Dermis microvascular lymphatic vessel endothelial cell (primary cell): ENCODE data around the gene RPUSD1. TPM values are rescaled to one million over a fixed set of nuclear protein-coding genes. Genes with fewer than 3 reads are reported as not detected.
A peak's percentile ranks its signal among the peaks of the same experiment; 100 is the strongest.

ENCODE experiments used
- DNase-seq, 2 donors: peaks; one replicate each; pipeline versions ENCODE4 v3.0.0 to v3.0.0-alpha.2; 2010; ENCODE audit warnings: low read depth in 2 of 2
- total RNA-seq: library from RNA; depleted of rRNA; stranded (reverse); fragments of >200 nt; gene quantifications from 2 replicates; pipeline ENCODE4 v1.2.1, GENCODE V29; 2014

RPUSD1 gene
- total RNA-seq, 1 donor from 2014 or later, result 22.2 TPM

GRCh38 chr16:819336-820043, 31.3 kb upstream of the RPUSD1 start:
- DNase-seq, result no peak

DNA sequence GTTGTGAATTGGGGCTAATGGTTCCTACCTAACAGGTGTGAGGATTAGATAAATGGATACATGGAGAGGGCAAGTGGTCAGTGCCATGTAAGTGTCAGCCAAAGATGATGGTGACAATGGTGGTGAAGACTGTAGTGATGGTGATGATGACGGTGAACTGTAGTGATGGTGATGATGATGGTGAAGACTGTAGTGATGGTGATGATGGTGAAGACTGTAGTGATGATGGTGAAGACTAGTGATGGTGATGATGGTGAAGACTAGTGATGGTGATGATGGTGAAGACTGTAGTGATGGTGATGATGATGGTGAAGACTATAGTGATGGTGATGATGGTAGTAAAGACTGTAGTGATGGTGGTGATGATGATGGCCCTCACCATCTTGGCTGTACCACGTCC, 30.4 kb upstream of the RPUSD1 start:
- no peak for DNase-seq

GRCh38 chr16:818132-818531, 30.0 kb upstream of the RPUSD1 start:
- no peak for DNase-seq

DNA sequence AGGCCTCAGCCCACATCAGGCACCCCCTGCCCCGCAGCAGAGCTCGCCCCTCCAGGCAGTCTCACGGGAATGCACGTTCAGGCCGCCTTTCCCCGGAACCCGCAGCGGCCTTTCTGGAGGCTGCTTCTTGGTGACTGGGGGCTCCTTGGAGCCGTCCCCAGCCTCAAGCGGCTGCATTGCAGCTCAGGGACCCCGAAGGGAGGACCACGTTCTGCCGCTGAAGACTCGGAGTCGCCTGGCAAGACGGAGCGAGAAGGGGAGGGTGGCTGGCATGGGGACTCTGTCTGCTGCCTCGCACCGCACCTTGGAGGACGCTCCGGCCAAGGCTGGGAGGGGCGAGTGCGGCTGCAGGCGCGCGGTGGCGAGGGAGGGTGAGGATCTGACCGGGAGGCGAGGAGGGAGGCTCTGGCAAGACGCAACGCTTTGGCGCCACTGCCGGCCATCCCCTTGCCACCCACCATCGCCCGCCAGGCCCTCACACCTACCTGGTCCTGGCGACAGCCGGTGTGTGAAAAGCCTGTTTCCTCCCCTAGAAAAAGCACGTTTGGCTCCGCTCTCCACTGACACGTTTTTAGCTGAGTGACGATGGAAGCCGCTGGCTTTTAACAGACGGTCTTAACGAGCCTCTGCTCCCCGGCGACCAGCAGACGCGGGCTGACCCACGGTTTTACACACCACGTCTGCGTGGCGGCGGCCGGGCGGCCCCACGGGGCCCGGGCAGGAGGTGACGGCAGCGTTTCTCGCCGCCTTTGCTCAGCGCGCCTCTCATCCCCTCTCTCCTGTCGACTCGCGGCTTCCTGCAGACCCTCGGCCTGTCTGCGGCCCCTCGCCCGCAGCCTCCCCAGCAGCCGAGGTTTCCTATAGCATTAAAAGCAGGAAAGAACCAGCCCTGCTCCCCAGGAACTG, 29.1 kb upstream of the RPUSD1 start:
- no peak for DNase-seq

DNA sequence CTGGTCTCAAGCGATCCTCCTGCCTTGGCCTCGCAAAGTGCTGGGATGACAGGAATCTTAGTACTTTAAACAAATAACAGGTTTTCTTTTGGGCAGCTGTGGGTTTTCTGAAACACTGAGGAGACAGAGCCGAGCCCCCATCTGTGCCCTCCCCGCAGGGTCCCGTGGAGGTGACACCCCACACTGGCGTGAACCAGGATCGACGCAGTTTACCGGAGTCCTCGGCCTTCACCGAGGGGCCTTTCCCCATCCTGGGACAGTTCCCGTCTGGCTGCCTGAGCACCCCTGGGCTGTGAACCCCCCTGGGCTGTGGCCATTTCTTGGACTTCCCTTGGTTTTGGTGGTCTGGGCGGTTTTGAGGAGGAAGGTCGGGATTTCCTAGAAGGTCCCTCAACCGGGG, 27.7 kb upstream of the RPUSD1 start:
- no peak for DNase-seq

DNA sequence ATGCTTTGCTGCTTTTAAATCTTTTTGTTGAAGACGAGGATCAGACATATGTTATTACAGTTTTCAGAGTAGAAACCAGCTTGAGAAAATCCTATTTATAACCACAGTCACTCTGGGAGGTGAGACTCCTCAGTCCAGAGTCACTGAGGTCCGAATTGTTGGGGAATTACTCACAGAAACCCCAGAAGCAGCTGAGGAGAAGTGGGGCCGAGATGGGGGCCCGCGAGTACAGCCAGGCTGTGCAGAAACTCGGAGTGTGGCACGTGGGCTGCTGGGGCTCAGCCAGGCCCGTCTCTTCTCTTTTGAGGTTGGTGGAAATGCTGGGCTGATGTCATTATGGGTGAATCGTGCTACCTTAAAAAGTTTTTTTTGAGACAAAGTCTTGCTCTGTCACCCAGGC, 26.8 kb upstream of the RPUSD1 start:
- DNase-seq, result no peak

- DNase-seq, result no peak
These were observed 25.8 kb upstream of the RPUSD1 start for GRCh38 chr16:813916-814412.

- peak in 1 of 2 donors; percentile 9 for DNase-seq
These were observed 25.2 kb upstream of the RPUSD1 start for GRCh38 chr16:813204-813915.

- no peak for DNase-seq
These were observed 19.9 kb upstream of the RPUSD1 start for GRCh38 chr16:808085-808386.

DNA sequence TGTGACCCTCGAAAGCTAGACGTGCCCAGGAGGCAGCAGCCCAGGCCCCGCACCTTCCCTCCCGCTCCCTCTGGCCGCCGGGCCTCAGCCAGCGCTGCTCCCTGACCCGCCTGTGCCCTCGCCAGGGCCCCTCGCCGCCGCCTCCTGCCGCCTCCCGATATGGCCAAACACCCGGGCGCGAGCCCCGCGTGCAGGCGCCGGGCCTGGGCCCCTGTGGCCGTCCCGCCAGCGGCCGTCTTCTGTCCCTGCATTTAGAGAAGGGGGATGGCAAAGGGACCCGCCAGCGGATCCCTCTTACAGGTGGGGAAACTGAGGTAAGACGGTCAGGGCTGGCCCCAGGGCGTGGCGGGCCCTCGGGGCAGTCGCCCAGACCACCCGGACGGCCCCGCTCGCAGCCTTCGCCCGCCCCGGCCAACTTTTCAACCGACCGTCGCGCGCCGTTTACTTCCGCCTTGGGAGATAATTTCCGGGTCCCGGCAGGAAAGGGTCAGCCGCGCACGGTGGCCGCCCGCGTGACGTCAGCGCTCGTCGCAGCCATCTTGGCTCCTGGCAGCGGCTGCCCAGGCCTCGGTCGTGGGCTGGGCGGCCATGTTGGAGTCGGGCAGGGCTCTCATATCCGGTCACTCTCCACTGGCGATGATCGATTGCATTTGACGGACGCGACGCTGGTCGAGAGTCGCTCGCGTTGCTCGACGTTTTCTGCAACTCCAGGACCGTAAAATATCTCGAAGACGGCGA, 19.3 kb upstream of the RPUSD1 start:
- peak; percentile 81 to 94 for DNase-seq

DNA sequence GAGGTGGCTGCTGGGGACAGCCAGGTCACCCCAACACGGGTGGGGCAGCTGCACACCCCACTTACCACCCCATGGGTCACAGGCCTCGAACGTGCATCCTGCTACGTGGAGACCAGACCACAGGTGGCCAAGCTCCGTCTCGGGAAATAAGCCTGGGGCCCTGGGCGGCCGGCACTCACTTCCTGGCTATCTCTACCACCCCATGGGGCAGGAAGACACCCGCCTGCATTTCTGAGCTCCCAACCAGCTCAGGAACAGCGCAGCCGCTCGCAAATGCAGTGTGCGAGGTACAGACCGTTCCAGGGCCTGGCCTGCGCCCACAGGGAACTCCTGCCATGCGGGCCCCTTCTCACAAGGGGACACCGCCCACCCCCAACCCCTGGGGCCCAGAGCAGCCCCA, 17.3 kb upstream of the RPUSD1 start:
- DNase-seq, result no peak

DNA sequence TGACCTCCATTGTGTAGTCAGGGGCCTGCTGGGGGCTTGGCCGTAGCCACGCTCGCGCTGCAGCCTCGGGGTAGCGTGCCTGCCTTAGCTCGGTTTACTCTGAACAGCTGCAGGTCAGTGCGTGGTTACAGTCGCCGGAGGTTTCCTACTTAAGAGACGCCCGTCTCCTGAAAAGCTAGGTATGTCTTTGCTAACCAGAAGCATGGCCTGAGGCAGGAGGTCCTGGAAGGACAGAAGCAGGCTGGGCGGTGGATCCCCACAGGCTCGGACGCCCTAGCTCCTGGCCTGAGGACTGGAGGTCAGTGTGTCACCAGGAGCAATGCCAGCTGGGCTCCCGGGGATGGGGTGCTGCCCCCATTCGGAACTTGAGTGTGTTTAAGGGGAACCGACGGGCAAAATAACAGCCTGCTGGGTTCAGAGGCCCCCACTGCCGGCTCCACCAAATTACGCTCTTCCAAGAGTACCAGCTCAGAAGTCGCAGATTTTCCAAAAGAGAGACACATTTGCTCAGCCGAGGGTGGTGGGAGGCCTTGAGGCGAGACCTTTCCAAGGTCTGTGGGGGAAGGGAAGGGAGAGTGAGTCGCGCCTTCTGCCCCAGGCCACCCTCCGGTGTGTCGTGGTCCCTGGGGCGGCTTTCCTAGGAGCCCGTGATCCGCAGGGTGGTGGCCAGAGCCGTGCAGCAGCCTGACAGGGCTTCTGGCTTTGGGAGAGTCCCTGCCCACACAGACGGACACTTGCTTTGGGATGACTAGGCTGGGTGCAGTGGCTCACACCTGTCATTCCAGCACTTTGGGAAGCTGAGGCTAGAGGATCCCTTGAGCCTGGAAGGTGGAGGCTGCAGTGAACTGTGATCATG, 16.2 kb upstream of the RPUSD1 start:
- DNase-seq, result no peak

- no peak for DNase-seq
These were observed 15.5 kb upstream of the RPUSD1 start for GRCh38 chr16:803754-804080.

DNA sequence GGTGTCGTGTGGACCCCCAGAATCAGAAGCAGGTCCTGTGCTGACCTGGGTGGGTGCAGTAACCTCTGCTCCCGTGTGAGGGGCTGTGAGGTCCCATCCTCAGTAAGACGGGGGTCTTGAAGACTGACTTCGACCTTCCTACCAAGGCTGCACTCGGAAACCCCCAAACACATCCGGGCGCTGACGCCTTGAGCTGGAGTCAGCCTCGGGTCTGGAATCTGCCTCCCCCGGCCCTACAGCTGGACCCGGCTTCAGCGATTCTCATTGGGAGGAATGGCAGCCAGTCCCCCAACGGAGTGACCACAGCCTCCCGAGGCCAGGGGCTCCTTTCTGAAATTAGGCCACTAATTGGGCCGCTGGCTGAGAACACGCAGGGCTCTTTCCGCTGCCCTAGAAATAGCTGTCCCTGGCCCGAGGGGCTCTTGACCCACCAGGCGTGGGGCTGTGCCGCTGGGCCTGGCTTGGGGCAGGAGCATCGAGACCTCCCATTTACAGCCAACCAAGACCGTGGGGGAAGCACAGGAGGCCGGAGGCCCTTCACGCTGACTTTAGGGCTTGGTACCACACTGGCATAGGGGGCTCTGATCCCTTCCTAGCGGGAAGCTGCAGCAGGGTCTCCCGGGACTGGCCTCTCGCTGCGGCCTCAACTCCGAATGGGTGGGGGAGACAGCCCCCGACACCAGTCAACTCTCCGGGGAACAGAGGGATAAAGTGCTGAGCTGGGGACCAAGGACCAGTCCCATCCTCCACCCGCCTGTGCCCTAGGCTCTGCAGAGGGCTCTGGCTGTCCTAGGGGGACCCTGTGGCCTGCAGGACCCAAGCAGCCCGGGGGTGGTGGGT, 15.0 kb upstream of the RPUSD1 start:
- no peak for DNase-seq

DNA sequence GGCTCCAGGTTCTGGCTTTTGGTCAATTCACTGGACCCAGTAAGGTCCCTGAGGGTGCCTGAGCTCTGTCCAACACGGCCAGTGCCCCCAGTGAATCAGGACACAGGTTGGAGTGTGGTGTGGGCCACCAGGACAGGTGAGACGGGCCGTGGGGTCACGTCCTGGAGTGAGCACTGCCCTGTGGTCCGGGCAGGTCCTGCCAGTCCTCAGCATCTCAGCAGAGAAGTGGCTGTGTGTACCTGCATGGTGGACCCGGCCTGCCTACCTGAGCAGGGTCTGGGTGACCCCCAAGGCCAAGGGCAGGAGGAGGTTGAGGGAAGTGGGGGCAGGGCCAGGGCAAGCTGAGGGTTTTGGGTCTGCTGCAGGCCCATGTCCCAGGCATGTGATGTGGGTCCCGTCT, 14.3 kb upstream of the RPUSD1 start:
- DNase-seq, result no peak

- DNase-seq, result no peak
These were observed 13.6 kb upstream of the RPUSD1 start for GRCh38 chr16:801584-802363.

- DNase-seq, result no peak
These were observed 12.8 kb upstream of the RPUSD1 start for GRCh38 chr16:800834-801511.
